Activated CD4-positive, alpha-beta T cell treated with anti-CD3 and anti-CD28 coated beads, Interleukin-10, Interleukin-2, amounts not matched to agents 100 ng/mL and 50 ng/mL, durations not matched to agents 16 hours and 8 hours (primary cell): ENCODE data around the gene NAALADL2.

Experiments
- DNase-seq: peaks from one replicate; pipeline ENCODE4 v3.0.0-alpha.2; 2020

Gene NAALADL2

DNA sequence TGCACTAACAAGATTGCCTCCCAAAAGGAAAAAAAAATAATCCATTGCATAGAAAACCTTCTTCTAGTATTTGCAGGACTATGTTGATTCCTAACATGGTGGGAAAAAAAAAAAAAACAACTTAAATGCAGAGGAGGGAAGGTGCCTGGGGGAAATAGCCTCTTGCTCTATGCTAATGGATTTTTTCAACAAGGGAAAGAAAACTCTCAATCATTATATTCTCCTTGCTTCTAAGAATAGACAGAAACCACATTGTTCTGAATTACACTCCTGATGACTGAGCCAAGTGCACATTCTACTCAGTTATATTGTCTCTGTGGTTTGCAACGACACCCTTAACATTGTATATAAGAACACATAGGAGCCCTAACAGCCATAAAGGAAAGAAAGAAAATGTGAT is 760.2 kb downstream of the NAALADL2 start:
- DNase-seq = no peak

- DNase-seq = no peak
Measured at GRCh38 chr3:175620093-175620492, 761.0 kb downstream of the NAALADL2 start.

GRCh38 chr3:175620532-175620931 is 761.4 kb downstream of the NAALADL2 start:
- no peak for DNase-seq

DNA sequence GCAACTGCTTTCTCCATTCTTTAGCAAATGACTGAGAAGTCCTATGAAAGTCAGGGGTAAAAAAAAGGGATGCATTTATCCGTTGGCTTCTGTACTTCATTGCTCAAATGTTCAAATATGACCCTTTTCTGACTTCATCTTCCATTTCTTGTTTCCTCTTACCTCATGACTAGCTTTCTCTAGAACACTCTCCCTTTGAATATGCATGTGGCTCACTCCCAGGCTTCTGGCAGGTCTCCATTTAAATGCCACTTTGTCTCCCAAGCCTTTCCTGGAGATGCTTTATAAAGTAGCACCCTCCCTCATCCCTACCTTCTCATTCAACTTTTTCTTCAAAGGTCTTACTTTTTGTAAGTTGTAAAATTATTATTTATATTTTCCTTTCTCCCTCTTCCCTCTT is 781.8 kb downstream of the NAALADL2 start:
- no peak for DNase-seq

- DNase-seq = peak; percentile 17
Measured at GRCh38 chr3:175646865-175647264, 787.7 kb downstream of the NAALADL2 start.

GRCh38 chr3:175648899-175649298 is 789.8 kb downstream of the NAALADL2 start:
- DNase-seq = no peak

DNA sequence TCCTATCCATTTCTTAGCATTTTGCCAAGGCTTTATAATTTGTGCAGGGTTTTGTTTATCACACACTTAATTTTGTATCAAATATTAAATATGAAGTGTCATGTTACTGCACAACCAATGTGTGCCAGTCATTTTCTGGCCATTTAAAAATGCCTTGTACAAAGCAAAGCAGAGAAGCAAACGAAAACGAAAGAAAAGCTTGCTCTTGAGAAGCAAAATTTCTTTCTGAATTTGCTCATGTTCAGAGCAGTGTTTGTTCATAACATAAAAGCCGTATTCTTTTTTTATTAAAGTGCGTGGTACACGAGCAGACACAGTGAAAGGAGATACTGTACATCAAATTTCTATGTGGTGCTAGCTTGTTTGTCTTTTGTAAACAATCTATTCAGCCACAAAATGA is 792.6 kb downstream of the NAALADL2 start:
- DNase-seq = no peak

DNA sequence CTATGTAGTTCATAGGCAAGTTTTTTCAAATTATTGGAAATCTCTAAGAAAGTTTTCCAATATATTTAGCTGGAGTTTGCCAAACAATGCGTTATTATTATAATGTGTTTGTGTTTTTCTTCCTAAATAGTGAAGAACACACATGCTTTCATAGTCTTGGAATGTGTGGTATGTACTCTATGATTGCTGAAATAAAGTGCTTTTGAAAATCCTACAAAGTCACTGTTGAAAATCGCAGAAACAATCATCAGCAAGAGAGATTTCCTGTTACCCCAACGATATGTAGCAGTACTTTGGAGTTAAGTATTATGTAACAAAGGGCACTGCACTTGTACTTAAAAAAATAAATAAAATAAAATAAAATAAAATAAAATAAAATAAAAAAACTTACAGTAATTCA is 796.2 kb downstream of the NAALADL2 start:
- DNase-seq = no peak

DNA sequence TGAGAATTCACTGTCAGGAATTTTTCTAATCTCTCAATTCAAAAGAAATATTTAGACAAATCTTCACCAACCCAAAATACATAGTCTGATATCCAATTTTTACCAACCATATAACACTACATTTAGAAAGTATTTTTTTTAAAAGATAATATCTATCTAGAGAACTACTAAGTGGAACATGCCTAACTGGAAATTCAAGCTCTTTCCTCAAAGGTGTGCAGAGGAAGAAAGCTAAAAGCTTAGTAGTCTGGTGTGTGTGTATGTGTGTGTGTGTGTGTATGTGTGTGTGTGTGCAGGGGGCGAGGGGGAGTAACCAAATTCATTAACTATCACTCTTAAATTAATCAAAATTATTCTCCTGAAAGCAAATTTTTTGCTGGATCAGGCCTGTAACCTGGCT is 797.3 kb downstream of the NAALADL2 start:
- no peak for DNase-seq

DNA sequence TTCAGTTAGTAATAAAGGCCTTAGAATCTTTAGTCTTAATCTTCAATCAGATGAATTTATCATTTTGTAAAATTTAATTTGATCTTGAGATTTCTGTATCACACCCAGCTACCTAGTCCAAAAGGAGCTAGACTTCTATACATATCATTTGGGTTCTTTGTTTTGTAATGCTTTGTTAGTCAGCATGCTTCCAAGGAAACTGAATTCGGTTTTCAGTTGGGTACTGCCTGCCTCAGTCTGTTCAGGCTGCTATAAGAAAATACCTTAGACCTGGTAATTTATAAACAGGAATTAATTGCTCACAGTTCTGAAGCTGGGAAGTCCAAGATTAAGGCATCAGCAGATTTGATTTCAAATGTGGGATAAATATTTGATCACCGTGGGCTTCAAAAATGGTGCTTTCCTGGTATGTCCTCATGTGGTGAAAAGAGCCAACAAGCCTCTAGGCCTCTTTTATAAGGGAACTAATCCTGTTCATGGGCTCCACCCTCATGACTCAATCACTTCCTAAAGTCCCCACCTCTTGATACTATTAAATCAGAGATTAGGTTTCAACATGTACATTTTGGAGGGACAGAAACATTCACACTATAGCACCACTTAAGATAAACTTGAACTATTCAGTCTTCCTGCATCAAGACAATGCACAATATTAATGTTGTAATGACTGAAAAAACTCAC is 800.7 kb downstream of the NAALADL2 start:
- DNase-seq = no peak

DNA sequence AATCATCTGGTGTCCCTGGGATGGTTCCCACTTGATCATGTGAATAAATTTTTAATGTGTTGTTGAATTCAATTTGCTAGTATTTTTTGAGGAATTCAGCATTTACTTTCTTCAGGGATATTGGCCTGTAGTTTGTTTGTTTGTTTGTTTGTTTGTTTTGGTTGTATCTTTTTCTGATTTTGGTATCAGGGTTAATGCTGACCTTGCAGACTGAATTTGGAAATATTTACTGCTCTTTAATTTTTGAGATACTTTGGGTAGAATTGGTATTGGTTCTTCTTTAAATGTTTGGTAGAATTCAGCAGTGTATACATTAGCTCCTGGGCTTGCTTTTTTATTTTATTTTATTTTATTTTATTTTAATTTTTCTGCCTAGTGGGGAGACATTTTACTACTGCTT is 803.7 kb downstream of the NAALADL2 start:
- no peak for DNase-seq

- DNase-seq = no peak
Measured at GRCh38 chr3:175664911-175665310, 805.8 kb downstream of the NAALADL2 start.

- DNase-seq = no peak
Measured at GRCh38 chr3:175668300-175668699, 809.2 kb downstream of the NAALADL2 start.

DNA sequence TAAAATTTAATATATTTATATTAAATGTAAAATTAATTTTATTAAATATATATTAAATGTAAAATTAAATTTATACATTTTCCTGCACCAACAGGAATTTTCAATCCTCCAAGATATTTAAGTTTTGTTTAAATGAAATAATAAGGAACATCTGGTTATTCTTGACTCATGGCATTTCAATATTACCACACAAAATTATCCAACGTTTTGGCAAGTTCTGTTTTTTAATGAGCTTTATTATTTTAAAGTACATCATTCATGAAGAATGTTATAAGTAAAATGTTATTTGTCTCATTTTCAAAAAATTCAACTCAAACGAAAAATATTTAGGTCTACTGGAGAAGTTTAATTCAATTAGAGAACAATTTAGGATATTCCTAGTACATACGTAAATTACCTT is 811.4 kb downstream of the NAALADL2 start:
- no peak for DNase-seq

GRCh38 chr3:175672119-175672689 is 813.1 kb downstream of the NAALADL2 start:
- no peak for DNase-seq

- DNase-seq = no peak
Measured at GRCh38 chr3:175679568-175679967, 820.4 kb downstream of the NAALADL2 start.

DNA sequence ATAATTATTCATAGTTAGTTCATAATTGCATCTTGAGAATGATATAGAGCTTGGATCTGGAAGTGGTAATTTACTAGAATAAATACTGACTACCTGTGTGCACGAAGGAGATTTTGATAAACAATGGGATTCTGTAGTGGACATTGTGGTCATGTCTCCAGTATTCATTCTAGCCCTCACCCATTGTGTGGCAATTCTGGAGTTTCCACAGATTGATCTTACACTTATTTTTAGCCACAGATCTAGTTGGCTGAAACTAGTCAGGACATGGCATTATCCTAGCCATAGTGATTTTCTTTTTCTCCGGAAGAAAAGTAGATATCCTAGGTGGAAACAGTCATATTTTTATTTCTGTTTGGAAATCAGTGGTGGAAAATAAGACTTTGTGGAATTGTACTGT is 833.1 kb downstream of the NAALADL2 start:
- DNase-seq = no peak

- no peak for DNase-seq
Measured at GRCh38 chr3:175695251-175695650, 836.1 kb downstream of the NAALADL2 start.

DNA sequence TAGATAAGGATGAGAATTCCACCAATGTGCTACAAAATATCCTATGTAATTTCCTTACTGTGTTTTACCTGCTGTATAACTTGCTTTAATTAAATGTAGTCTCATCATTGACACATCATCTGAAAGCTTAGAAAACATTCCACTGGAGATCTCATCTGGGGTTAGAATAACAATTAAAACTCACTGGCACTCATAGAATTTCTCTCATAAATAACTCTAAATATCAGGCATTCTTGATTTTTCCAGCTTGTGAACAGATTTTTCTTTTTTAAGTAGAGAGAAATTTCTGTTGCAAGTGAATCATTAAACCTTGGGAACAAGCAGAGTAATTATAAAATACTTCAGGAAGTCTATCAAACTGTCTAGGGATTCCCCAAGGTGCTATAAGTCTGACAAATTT is 843.8 kb downstream of the NAALADL2 start:
- no peak for DNase-seq

GRCh38 chr3:175704366-175705055 is 845.4 kb downstream of the NAALADL2 start:
- no peak for DNase-seq

DNA sequence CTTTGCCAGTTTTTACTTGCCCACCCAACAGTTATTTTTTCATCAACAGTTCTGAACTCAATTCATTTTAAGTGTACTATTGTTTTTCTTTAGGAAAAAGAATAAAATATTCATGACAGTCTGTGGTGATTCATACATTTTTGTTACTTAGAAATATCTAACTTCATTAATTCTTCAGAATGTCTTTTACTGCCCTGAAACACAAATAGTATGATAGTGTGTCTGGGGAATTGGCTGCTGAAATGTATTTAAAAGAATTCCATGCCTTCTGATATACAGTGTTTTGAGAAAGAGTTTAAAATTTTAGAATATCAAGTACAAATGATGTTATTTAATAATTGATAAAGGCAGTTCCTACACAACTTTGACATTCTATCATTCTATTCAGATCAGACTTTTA is 854.1 kb downstream of the NAALADL2 start:
- no peak for DNase-seq

DNA sequence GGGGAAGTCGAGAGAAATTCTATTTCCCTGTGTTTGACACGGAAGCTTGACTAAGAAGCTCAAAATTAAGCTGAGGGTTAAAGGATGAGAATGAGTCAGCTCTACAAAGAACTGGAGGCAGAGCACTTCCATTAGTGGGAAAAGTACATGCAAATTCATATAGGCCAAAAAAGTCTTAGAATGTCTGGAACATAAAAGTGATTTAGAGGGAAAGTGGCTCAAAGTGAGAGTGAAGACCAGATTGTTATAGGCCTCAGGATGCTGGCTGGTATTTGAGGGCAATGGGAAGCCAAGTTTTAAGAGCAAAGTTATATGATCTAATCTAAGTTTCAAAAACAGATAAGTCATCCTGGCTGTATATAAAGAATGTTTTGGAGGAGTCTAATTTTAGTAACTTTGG is 857.3 kb downstream of the NAALADL2 start:
- no peak for DNase-seq

DNA sequence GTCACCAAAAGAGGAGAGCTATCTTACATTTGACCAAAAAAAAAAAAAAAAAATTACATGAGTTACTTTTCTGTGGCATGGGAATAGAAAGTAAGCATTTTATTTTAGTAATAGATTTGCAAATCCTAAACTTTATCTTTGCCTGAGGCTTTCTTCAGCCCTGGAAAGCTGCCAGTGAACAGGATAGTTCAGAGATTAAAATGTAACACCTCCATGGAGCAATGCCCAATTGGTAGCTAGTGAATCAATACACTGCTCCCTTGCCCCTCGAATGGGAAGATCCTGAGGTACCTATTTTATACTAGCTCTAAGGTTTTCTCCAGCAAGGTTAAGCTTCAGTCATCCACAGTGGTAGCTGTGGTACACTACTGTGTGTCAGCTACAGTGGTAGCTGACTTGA is 867.1 kb downstream of the NAALADL2 start:
- DNase-seq = no peak

- DNase-seq = no peak
Measured at GRCh38 chr3:175728566-175728965, 869.4 kb downstream of the NAALADL2 start.

DNA sequence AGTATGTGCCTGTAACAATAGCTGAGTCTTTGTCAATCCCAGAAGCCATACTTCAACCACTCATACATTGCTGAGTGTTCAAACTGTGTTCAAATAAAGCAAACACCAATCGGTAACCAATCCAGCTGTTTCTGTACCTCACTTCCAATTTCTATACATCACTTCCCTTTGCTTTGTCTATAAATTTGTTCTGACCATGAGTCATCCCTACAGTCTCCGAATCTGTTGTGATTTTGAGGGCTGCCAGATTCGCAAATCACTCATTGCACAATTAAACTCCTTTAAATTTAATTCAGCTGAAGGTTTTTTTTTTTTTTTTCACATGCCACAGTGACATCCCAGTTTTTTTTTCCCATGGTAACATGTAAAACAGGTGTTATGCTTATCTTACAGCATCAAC is 870.3 kb downstream of the NAALADL2 start:
- no peak for DNase-seq
